ENCODE data around the gene NEDD9.
A peak's percentile ranks its signal among the peaks of the same experiment; 100 is the strongest.

Gene NEDD9

GRCh38 chr6:11214901-11215300 lies 17.6 kb downstream of the NEDD9 start:
- no peak for DNase-seq

DNA sequence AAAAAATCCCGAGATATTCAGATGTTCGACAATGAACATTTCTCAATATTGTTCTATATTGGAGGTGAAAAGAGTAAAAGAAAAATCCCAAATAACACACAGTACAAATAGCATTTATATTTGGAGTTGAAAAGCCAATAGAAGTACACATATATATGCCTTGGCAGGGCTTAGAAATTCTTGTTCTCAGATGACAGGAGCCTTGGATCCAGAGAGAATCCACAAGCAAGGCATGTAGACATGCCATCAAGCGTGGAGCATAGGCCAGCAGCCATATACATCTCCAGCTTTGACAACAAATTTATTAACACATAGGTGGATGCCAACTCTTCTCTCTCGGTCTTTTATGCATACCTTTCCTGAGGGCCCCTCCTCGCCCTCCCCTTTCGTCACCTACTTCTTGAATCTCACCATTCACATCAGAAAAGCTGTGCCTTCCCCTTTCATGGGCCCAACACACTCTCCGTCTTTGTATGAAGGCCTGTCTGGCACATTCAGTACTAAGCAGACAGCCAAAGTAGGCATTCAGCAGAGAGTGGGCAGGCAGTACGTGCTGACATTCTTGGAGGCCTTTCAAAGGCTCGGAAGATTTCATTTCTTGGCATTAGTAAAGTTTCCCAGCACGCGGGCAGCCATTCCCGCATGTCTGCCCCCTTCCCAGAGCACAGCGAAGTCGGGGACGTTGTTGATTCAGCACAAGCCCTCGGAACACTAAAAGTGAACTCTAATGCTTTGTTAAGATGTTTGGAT lies 18.2 kb downstream of the NEDD9 start:
- DNase-seq, result no peak

GRCh38 chr6:11213422-11214021 lies 18.9 kb downstream of the NEDD9 start:
- DNase-seq, result no peak

- DNase-seq, result no peak
Observed at GRCh38 chr6:11212664-11213063, 19.8 kb downstream of the NEDD9 start.

DNA sequence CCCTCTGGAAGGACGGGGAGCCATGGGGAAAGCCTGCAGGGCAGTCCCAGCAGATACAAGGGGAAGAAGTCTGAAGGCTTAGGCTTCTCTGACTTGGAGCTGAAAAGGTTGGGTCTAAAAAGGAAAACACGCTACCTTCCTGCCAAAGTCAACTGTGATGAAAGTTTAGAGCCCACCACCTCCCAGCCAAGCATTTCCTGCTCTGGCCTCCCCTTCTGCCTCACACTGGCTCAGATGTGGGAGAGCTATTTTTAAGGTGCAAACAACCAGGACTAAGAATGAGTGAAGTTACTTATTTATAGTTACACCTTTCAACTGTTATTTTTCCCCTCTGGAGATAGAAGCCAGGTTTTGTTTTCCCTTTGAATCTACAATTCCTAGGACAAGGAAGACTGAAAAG lies 21.2 kb downstream of the NEDD9 start:
- DNase-seq, result no peak

GRCh38 chr6:11210386-11211138 lies 21.9 kb downstream of the NEDD9 start:
- DNase-seq, result no peak

DNA sequence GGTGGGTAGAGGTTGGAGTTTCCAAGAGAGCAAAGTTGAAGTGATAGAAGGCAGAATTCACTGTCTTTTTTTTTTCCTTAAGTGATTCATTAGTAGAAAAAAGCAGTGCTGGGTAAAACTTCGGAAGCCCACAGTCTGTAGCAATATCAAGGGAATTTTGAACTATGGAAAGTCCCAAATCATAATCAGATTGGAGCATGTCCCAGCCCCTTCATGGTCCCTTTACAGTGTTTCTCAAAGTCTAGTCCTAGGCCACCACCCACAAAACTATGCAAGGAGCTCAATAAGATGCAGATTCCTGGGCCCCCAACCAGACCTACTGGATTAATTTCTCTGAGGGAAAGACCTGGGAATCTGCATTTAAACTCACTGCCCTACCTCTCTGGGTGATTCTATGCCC lies 22.6 kb downstream of the NEDD9 start:
- no peak for DNase-seq

DNA sequence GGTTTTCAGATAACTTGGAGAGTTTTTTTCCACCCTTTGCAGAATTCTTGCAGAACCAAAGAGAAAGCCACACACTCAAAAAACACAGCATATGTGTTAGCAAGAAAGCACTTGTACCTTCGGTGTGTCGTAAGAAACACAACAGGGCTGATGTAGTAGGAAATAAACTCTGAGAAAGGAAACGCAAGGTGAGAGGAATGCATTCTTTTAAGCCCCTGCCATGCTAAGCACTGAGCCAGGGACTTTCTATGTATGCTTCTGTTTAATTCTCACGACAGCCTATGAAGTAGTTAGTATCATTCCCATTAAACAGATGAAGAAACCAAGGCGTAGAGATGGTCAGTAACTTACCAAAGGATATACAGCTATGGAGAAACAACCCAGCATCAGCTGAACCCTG lies 23.1 kb downstream of the NEDD9 start:
- no peak for DNase-seq

GRCh38 chr6:11208854-11209253 lies 23.6 kb downstream of the NEDD9 start:
- DNase-seq, result no peak

DNA sequence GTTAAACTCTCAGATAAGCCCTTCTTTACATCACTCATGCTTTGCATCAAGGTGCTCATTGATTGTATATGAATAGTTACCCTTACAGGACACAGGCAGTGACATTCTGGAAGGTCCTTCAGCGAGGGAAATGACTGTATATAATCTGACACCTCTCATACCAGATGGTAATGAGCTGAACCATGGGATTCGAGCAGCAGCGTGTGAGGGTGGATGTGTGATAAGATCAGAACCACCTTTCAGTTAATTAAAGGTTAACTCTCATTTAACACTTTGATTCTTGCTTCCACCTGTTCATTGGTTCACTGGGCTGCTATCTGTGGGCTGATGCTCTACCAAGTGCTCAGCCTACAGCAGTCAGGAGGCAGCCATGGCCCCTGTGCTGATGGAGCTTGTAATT lies 24.2 kb downstream of the NEDD9 start:
- no peak for DNase-seq

- no peak for DNase-seq
Observed at GRCh38 chr6:11207199-11207968, 25.1 kb downstream of the NEDD9 start.

DNA sequence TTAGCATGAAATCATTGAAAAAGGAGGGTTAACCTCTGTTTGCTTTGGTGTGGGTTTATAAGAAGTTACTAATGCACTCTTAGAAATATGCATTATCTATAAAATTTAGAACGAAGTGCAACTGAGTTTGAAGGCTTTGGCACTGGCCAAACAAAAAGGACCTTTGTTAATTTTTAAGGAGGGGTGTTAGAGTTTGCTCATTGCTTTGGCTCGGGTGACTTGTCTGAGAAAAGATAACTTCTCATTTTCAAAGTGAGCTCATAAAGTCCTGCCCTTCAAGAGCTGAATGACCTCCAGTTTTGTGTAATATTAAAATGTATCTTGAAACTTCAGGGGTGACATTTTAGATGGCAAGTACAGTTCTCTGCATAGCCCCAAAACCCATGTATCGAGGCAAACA lies 25.9 kb downstream of the NEDD9 start:
- DNase-seq, result no peak

DNA sequence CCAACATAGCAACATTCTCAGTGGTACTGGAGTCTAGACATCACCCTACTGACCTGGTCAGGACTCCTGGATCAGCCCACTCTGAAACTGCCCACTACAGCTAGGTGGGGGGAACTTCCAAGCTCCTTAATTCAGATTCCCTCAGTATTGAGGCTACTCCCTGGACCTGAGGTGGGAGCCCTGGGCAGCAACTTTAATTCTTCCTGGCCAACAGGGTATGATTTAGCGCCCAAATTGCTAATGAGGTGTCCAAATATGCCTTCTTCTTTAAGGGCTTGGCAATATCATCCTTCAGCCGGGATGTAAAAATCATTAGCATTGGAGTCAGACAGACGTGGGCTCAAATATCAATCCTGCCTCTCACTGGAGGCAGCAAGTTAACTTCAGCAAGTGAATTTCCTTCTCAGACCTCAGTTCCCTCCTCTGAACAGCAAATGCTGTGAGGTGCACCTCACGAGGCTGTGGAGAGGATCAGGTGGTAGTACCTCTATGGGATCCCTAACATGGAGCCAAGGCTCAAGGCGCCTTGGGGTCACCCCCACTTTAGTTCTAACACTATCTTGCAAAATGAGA lies 27.6 kb downstream of the NEDD9 start:
- no peak for DNase-seq

GRCh38 chr6:11204005-11204399 lies 28.5 kb downstream of the NEDD9 start:
- DNase-seq, result no peak

GRCh38 chr6:11203306-11204004 lies 29.0 kb downstream of the NEDD9 start:
- no peak for DNase-seq

- peak; percentile 25 for DNase-seq
Observed at GRCh38 chr6:11202513-11203305, 29.8 kb downstream of the NEDD9 start.

DNA sequence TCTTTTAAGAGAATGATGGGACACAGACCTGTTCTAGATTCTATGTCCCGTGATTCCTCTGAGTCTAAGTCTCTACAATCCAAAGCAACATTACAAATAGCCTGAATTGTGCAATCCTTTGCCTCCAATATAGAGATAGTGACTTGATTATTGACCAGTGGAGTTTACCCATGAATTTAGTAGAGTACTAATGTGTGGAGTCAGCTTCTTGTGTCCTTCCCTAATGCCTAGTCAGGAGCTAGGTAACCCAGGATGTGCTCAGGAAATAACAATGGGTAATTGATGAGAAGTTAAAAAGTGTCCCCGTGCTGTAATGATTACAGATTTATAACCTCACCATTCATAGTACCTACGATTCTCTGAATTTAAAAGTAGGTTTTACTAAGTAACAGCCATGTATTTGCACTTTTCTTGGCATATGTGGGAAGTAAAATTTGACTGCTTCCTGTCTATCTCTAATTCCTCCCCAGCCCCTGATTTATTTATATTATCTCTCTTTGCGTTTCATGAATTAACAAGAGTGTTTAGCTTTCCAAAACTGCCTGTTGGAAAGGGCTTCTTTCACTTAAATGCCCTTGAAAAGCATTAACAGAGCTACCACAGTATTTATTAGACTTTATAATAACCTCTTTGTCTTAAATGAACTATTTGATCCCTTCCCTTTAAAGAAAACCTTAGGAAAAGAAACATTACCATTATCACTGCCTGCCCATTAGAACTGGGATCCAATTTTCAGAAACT lies 30.5 kb downstream of the NEDD9 start:
- no peak for DNase-seq

DNA sequence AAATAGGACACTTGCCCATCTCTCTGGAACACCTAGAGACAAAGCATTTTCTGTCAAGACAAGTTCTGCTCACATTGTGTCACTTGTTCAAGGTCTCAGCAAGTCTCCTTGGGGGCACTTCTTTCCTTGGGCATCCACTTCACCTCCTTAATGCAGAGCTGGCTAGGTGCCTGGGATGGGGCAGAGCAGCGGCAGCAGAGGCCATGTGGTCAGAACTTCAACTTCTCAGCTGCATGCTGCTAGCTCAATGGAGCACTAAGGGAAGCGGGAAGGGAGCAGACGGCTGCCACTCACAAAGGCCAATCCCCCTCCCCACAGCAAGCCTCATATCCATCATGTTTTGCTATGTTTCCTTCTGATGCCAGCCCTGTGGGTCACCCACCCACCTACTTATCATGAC lies 31.5 kb downstream of the NEDD9 start:
- DNase-seq, result no peak

DNA sequence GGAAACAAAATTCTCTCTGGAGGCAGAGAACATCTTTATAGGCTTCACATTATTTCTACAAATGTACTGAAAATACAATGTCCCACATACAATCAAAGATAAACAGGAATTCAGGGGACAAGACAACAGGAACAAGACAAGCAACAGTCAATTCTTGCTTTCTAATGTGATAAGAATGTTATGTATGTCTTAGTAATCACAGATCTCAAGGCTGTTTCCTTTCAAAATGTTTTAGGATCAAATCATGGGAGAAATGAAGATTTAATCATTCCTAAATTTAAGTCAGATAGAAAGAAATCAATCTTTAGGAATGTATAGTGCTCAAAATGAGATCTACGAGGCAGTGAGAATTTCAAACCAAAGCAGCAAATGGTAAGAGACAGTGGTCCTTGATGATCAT lies 32.1 kb downstream of the NEDD9 start:
- no peak for DNase-seq

DNA sequence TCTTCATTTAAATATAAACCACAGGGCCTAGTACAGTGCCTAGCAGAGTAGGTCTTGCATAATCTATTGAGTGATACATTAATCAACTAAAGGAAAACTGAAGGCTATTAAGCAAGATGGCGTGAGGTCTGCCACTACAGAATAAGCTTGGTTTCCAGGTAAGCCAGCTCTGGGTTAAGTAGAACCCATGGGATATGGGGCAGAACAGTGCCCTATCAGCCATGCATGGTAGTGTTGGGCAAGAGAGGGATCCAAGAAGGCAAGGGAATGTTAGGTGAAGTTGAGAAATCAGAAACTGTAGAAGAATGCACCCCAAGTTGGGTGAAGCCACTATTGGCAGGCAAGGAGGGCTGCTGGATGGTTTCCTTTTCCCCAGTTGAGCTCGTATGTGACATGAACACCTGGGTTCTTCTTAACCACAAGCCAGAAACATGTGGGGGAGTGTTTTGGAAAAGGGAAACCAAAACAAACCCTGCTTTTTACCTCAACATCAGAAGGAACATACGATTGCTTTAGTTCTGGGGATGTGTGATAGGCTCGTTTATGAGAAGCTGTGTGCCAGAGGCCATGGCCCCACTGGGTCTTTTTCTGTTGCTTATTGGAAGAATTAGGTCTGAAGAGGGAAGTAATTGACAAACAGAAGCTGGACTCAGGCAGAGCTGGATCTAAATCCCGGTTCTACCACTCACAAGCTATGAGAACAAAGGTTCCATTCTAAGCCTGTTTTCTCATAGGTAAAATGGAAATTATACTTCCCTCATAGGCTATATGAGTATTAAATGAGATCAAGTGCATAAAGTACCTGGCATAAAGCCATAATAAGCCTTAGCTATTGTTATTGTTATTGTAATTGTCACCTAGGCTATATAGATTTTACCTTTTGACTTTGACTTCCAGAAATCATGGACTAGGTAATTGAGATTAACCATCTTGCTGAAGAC lies 33.5 kb downstream of the NEDD9 start:
- no peak for DNase-seq

Data from NCI-H146 (cell line).